ENCODE results near the gene FAM200C. TPM values are rescaled to one million over a fixed set of nuclear protein-coding genes. Genes with fewer than 3 reads are reported as not detected.

Gene FAM200C
- total and polyA plus RNA-seq, 9 of the 15 experiments (the other 6 are each of a cell fraction or from before 2014, with no cell fraction given), result 1.3 to 7.0 (median 1.8) TPM

- TF ChIP-seq BRF2 (IDR thresholded peaks at IDR 0.05; ENCODE audit: borderline replicate concordance, insufficient read depth, insufficient read length), result no peak
- TF ChIP-seq KDM4B (IDR thresholded peaks at IDR 0.05; ENCODE audit: borderline replicate concordance in 2 of 2, low read depth in 1 of 2), result no peak
- no peak for TF ChIP-seq YY1 (IDR thresholded peaks at IDR 0.05; ENCODE audit: borderline replicate concordance in 1 of 3, control insufficient read depth in 1 of 3, extremely low read depth in 1 of 3, insufficient read depth in 3 of 3, insufficient read length in 1 of 3, insufficient replicate concordance in 2 of 3, low read depth in 1 of 3, low read length in 2 of 3)
- TF ChIP-seq ATF3 (IDR thresholded peaks at IDR 0.05), result peak; percentile 47; the same call in 1 of the 2 replicates
- no peak for TF ChIP-seq ATF3 (CRISPR knock-in tag; conservative IDR thresholded peaks at IDR 0.05)
- no peak for TF ChIP-seq ZNF785 (CRISPR knock-in tag; IDR thresholded peaks at IDR 0.05)
- no peak for TF ChIP-seq ELF4 (CRISPR knock-in tag; IDR thresholded peaks at IDR 0.05)
- no peak for TF ChIP-seq NONO (IDR thresholded peaks at IDR 0.05; ENCODE audit: low read depth in 2 of 2, low read length in 1 of 2)
- no peak for TF ChIP-seq KLF13 (tag; IDR thresholded peaks at IDR 0.05; ENCODE audit: borderline replicate concordance, low read depth)
- peak in 1 of 2 experiments; percentile 41; a peak in 1 of 4 replicates for TF ChIP-seq MAZ (CRISPR knock-in tag; conservative IDR thresholded peaks at IDR 0.05 in 1 of 2, IDR thresholded peaks at IDR 0.05 in 1 of 2)
- no peak for TF ChIP-seq KDM1A (IDR thresholded peaks at IDR 0.05)
- no peak for TF ChIP-seq NCOA4 (IDR thresholded peaks at IDR 0.05; ENCODE audit: partially characterized antibody)
- no peak for TF ChIP-seq RBBP5 (IDR thresholded peaks at IDR 0.05; ENCODE audit: borderline replicate concordance, insufficient read depth, low read length, poor library complexity, severe bottlenecking)
- TF ChIP-seq DACH1 (IDR thresholded peaks at IDR 0.05; ENCODE audit: partially characterized antibody), result no peak
- TF ChIP-seq TCF15 (CRISPR knock-in tag; IDR thresholded peaks at IDR 0.05), result no peak
- peak; percentile 49 to 81 for TF ChIP-seq E2F6 (IDR thresholded peaks at IDR 0.05; ENCODE audit: borderline replicate concordance in 1 of 2, extremely low read depth in 1 of 2, insufficient read depth in 1 of 2, insufficient read length in 1 of 2, low read depth in 1 of 2, low read length in 1 of 2, poor library complexity in 1 of 2, severe bottlenecking in 1 of 2)
Measured at GRCh38 chr5:160363660-160364395, 36.0 kb downstream of the FAM200C start (continued).

Data from K562 (cell line).